ENCODE measurements around the gene TRAPPC2B. TPM values are rescaled to one million over a fixed set of nuclear protein-coding genes. Genes with fewer than 3 reads are reported as not detected.
A peak's percentile ranks its signal among the peaks of the same experiment; 100 is the strongest.

The TRAPPC2B gene
- total RNA-seq = 16.4 and 28.7 TPM in 2 replicates

DNA sequence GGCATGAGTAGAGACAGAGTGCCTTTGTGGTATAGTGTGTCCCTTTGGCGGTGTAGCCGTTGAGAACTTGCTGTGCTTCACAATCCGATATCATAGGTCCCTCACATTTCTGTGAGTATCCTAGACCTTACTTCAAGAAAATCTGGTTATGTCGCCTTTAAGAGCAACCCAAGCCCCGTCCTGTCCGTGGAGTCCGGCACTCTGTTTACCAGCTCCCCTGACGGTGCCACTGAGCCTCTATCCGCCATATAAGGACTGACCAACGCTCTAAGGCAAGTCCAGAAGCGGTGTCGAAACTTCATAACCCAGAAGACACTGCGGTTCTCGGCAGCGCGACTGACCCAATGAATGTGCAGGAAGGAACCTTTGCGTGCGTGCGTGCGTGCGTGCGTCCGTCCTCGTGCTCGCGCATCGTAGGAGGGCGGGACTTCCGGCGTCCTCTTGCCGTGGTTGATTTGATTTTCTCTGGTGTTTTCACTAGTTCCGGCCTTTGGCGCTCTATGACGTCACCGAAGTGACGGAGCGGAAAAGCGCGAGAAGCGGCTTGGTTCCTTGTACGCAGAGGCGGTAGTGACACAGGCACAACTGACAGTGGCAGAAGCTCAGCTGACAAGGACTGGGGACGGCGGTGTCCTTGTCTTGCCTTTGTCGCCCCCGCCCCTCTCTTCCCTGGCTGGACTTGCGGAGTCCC, at the start of gene TRAPPC2B, which contains the start of gene ZNF547:
Gene TRAPPC2B (plus strand): TSS at position 555 of the 691 bp plus-strand sequence. CDS start 1,283 bp downstream, outside the sequence.
Gene ZNF547 (plus strand): TSS at position 555 of the 691 bp plus-strand sequence. CDS start 5,005 bp downstream, outside the sequence.
- Histone ChIP-seq H3K27me3 (ENCODE audit: control insufficient read depth, insufficient read depth, low read length) (no peaks in the 10 kb centered on the region), H3K36me3 (ENCODE audit: control insufficient read depth, insufficient read depth, low read length) (no peaks in the 10 kb centered on the region), H3K4me3 (ENCODE audit: low read depth, low read length) (peak within 1 kb of the TSS; percentile 85)
- DNase-seq (ENCODE audit: low read depth) = peak; percentile 98
- TF ChIP-seq, protein P1, sequence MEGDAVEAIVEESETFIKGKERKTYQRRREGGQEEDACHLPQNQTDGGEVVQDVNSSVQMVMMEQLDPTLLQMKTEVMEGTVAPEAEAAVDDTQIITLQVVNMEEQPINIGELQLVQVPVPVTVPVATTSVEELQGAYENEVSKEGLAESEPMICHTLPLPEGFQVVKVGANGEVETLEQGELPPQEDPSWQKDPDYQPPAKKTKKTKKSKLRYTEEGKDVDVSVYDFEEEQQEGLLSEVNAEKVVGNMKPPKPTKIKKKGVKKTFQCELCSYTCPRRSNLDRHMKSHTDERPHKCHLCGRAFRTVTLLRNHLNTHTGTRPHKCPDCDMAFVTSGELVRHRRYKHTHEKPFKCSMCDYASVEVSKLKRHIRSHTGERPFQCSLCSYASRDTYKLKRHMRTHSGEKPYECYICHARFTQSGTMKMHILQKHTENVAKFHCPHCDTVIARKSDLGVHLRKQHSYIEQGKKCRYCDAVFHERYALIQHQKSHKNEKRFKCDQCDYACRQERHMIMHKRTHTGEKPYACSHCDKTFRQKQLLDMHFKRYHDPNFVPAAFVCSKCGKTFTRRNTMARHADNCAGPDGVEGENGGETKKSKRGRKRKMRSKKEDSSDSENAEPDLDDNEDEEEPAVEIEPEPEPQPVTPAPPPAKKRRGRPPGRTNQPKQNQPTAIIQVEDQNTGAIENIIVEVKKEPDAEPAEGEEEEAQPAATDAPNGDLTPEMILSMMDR (IDR thresholded peaks at IDR 0.05; ENCODE audit: insufficient read depth, low read length, poor library complexity, severe bottlenecking) = no peak

DNA sequence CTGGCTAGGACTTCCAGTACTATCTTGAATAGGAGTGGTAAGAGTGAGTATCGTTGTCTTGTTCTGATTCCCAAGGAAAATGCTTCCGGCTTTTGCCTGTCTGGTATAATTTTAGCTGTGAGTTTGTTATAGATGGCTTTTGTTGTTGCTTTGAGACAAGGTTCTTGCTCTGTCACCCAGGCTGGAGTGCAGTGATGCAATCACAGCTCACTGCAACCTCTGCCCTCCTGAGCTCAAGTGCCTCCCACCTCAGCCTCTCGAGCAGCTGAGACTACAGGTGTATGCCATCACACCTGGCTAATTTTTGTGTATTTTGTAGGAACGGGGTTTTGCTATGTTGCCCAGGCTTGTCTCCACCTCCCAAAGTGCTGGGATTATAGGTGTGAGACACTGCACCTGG, 49.2 kb upstream of the TRAPPC2B start:
- no peak for DNase-seq (ENCODE audit: low read depth)
- TF ChIP-seq, protein P1 (IDR thresholded peaks at IDR 0.05; ENCODE audit: insufficient read depth, low read length, poor library complexity, severe bottlenecking) = no peak
- Histone ChIP-seq H3K4me3 (ENCODE audit: low read depth, low read length) (no peak overlapping the region), H3K27me3 (ENCODE audit: control insufficient read depth, insufficient read depth, low read length) (peaks cover 10% of the 10 kb centered on the region), H3K36me3 (ENCODE audit: control insufficient read depth, insufficient read depth, low read length) (no peaks in the 10 kb centered on the region)

DNA sequence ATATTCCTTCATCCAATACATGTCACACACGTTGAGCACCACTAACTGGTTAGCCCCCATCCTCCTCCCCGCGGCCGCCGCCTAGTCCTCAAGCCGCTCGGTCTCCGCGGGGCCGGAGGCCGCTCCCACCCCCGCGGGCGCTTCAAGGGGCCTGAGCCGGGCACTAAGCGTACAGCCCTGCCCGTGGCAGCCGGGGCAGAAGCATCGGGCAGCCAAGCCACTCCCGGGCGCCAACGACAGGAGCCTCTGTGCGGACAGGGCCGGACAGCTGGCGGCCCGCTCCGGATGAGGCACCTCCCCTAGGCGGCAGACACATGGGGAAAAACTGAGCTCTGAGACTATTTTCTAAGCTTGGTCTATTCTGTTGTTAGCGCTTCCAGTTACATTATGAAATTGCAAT, 45.8 kb upstream of the TRAPPC2B start:
- TF ChIP-seq, protein P1 (IDR thresholded peaks at IDR 0.05; ENCODE audit: insufficient read depth, low read length, poor library complexity, severe bottlenecking) = no peak
- no peak for DNase-seq (ENCODE audit: low read depth)
- Histone ChIP-seq H3K4me3 (ENCODE audit: low read depth, low read length) (no peak overlapping the region), H3K27me3 (ENCODE audit: control insufficient read depth, insufficient read depth, low read length) (peaks cover 10% of the 10 kb centered on the region), H3K36me3 (ENCODE audit: control insufficient read depth, insufficient read depth, low read length) (no peaks in the 10 kb centered on the region)

DNA sequence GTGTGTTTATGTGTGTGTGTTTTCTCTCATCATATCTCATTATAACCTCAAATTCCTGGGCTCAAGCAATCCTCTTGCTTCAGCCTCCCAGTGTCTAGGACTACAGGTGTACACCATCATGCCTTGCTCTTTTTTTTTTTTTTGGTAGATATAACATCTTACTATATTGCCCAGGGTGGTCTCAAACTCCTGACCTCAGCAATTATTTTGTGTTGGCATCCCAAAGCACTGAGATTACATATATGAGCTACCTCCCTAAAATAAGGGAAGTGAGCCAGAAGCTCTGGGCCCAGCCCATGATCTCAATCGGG, 43.5 kb upstream of the TRAPPC2B start:
- peaks cover 4% of the 10 kb centered on the region for H3K36me3 ChIP-seq (ENCODE audit: control insufficient read depth, insufficient read depth, low read length)
- peak overlapping the region; percentile 76 for H3K4me3 ChIP-seq (ENCODE audit: low read depth, low read length)
- TF ChIP-seq, protein P1 (IDR thresholded peaks at IDR 0.05; ENCODE audit: insufficient read depth, low read length, poor library complexity, severe bottlenecking) = no peak
- peaks cover 10% of the 10 kb centered on the region for H3K27me3 ChIP-seq (ENCODE audit: control insufficient read depth, insufficient read depth, low read length)
- DNase-seq (ENCODE audit: low read depth) = no peak

DNA sequence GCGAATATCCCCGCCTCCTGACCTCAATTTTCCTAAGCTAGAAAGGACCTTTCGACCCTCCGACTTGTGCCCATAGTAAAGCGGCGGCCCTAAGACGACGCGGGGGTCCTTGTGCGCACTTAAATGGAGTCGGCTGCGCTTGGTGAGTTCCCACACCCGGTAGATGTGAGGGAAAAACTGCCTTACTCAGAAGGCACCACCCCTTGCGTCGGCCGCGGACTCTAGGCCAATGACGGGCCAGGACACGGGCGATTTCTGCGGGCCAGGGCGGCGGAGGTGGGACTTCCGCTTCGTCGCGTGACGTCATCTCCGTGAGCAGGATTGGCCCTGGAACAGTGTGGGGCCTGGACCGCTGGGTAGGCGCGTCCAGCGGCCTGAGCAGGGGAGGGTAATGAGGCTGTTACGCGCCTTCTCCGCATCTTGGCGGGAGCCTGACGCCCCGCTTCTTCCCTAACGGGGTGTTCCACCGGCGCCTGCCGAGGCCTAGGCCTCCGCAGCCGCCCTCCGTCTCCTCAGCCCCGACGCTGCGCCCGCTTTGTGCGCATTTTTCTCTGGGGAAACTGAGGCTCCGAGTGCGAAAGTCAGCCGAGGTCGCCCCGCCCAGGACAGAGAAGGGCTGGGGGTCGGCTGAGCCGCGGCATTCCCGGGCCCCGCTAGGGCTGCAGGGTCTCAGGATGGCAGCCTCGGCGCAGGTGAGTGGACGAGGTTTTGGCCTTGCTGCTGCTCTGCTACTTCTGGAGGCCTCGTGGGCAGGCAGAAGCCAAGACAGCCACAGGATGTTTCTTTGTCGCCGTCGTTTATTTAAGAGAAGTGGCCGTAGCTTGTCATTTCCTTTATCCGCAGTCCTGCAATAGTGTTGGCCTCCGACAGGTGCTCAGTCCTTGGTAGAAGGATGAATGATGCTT, 42.9 kb upstream of the TRAPPC2B start, which contains the start of gene ZNF543:
Gene ZNF543 (plus strand): TSS at position 293 of the 905 bp plus-strand sequence. CDS start 382 bp downstream, at position 675.
- TF ChIP-seq, protein P1 (IDR thresholded peaks at IDR 0.05; ENCODE audit: insufficient read depth, low read length, poor library complexity, severe bottlenecking) = no peak
- peak; percentile 70 for DNase-seq (ENCODE audit: low read depth)
- Histone ChIP-seq H3K4me3 (ENCODE audit: low read depth, low read length) (peak within 1 kb of the TSS; percentile 76), H3K27me3 (ENCODE audit: control insufficient read depth, insufficient read depth, low read length) (peaks cover 10% of the 10 kb centered on the region), H3K36me3 (ENCODE audit: control insufficient read depth, insufficient read depth, low read length) (peaks cover 4% of the 10 kb centered on the region)

Measured in kidney epithelial cell (primary cell).